Sciatic nerve (tissue), 2 donors: Measurements from ENCODE around the gene SLFN12. TPM values are rescaled to one million over a fixed set of nuclear protein-coding genes. Genes with fewer than 3 reads are reported as not detected.
"Not testable (repeated sequence)": the region's sequence is repeated elsewhere in the genome, so short reads cannot be mapped to it uniquely, and the experiment has no call there.

ENCODE experiments used
- ATAC-seq: fragments of 200-7000 bp; cut with Tn5 transposase; one replicate; pipeline ENCODE4 v1.9.1; 2020; ENCODE audit warnings: mild to moderate bottlenecking, moderate library complexity
- DNase-seq: peaks from one replicate; pipeline ENCODE4 v3.0.0-alpha.2; 2020; ENCODE audit warnings: low spot score
- intact Hi-C: fragments of 100-400 bp; cut with DNase I; formaldehyde crosslinking; loops from one replicate; pipeline ENCODE4 v1.14.2; 2022
- total RNA-seq: library from RNA; stranded (reverse); fragmentation: NEBNext Ultra II Directional; extraction: Animal tissue kit (Norgen Biotek cat#: 25700); gene quantifications from one replicate; pipeline ENCODE4 v1.2.1, GENCODE V29; 2021
- donor health status: DM: no; HTN: no; CAD: no.
- donor health status: DM: no; HTN: no; CAD: no.

SLFN12 gene
- total RNA-seq: 17.2 TPM

GRCh38 chr17:35432176-35433074 lies at the start of gene SLFN12:
TSS of gene SLFN12 (minus strand) at chr17:35432500. CDS start at chr17:35423028, 9,472 bp downstream.
- intact Hi-C loops: loop anchor here (10.0 kb wide), 1 partner anchor 498 kb away; no protein-coding TSS in a partner anchor
- ATAC-seq (peak; percentile 97), DNase-seq (peak; percentile 60)

- DNase-seq (no peak), ATAC-seq (no peak)
- intact Hi-C loops: no loop called here
These were observed 47.0 kb upstream of the SLFN12 start for GRCh38 chr17:35479271-35479670.

- intact Hi-C loops: no loop called here
- DNase-seq (no peak), ATAC-seq (no peak)
These were observed 44.9 kb upstream of the SLFN12 start for GRCh38 chr17:35477248-35477647.

GRCh38 chr17:35476283-35476820 lies 44.1 kb upstream of the SLFN12 start:
- intact Hi-C loops: no loop called here
- no peak for DNase-seq
- no peak for ATAC-seq

- intact Hi-C loops: no loop called here
- ATAC-seq: no peak
- DNase-seq: no peak
These were observed 36.2 kb upstream of the SLFN12 start for GRCh38 chr17:35468475-35468874.

- intact Hi-C loops: no loop called here
- ATAC-seq (no peak), DNase-seq (no peak)
These were observed 35.5 kb upstream of the SLFN12 start for GRCh38 chr17:35467824-35468223.

- DNase-seq: peak; percentile 59
- peak; percentile 52 for ATAC-seq
- intact Hi-C loops: loop anchor here (2.0 kb wide), 1 partner anchor 52 kb away; no protein-coding TSS in a partner anchor
These were observed 28.1 kb upstream of the SLFN12 start for GRCh38 chr17:35460354-35460851.

GRCh38 chr17:35454035-35454434 lies 21.7 kb upstream of the SLFN12 start:
- intact Hi-C loops: not testable (repeated sequence)

GRCh38 chr17:35453171-35453570 lies 20.9 kb upstream of the SLFN12 start:
- DNase-seq (no peak), ATAC-seq (no peak)
- intact Hi-C loops: no loop called here

More at GRCh38 chr17:35454035-35454434, 21.7 kb upstream of the SLFN12 start:
- ATAC-seq, DNase-seq: not testable (repeated sequence)

GRCh38 chr17:35449371-35449931 lies 17.2 kb upstream of the SLFN12 start:
- intact Hi-C loops: no loop called here
- ATAC-seq (peak; percentile 61), DNase-seq (peak; percentile 64)

- peak; percentile 12 for ATAC-seq
- intact Hi-C loops: no loop called here
- peak; percentile 63 for DNase-seq
These were observed 16.6 kb upstream of the SLFN12 start for GRCh38 chr17:35448899-35449227.

- peak; percentile 84 for ATAC-seq
- peak; percentile 87 for DNase-seq
These were observed 16.1 kb upstream of the SLFN12 start, which contains the start of gene SLFN13 for GRCh38 chr17:35448214-35448898. TSS of gene SLFN13 (minus strand) at chr17:35448766. CDS start at chr17:35445680, 3,086 bp downstream.

GRCh38 chr17:35447499-35447898 lies 15.2 kb upstream of the SLFN12 start:
- peak; percentile 65 for ATAC-seq
- no peak for DNase-seq
- intact Hi-C loops: no loop called here

More at GRCh38 chr17:35448214-35448898, 16.1 kb upstream of the SLFN12 start, which contains the start of gene SLFN13:
- intact Hi-C loops: no loop called here

GRCh38 chr17:35438433-35438832 lies 6.1 kb upstream of the SLFN12 start:
- ATAC-seq: no peak
- intact Hi-C loops: loop anchor here (10.0 kb wide), 1 partner anchor 504 kb away; no protein-coding TSS in a partner anchor
- DNase-seq: no peak

GRCh38 chr17:35433075-35433894 lies 985 bp upstream of the SLFN12 start:
- peak; percentile 89 for ATAC-seq
- DNase-seq: peak; percentile 76
- intact Hi-C loops: loop anchor here (10.0 kb wide), 1 partner anchor 498 kb away; no protein-coding TSS in a partner anchor

- ATAC-seq: no peak
- intact Hi-C loops: loop anchor here (10.0 kb wide), 1 partner anchor 495 kb away; no protein-coding TSS in a partner anchor
- DNase-seq: no peak
These were observed 2.6 kb downstream of the SLFN12 start for GRCh38 chr17:35429702-35430101.

- no peak for DNase-seq
- no peak for ATAC-seq
- intact Hi-C loops: no loop called here
These were observed 4.1 kb downstream of the SLFN12 start for GRCh38 chr17:35428229-35428628.

- DNase-seq (no peak), ATAC-seq (no peak)
- intact Hi-C loops: no loop called here
These were observed 8.5 kb downstream of the SLFN12 start for GRCh38 chr17:35423761-35424160.
